NK-92 treated with Interleukin-12 subunit alpha and Interleukin-12 subunit beta, amount 100 ng/mL, for 24 hours (cell line): ENCODE measurements around the gene ATP8A2.
"Not testable (repeated sequence)": the region's sequence is repeated elsewhere in the genome, so short reads cannot be mapped to it uniquely, and the experiment has no call there.

Experiments
- DNase-seq: peaks from one replicate; lab custom pipeline; 2025; lab: John Stamatoyannopoulos, UW

The ATP8A2 gene

DNA sequence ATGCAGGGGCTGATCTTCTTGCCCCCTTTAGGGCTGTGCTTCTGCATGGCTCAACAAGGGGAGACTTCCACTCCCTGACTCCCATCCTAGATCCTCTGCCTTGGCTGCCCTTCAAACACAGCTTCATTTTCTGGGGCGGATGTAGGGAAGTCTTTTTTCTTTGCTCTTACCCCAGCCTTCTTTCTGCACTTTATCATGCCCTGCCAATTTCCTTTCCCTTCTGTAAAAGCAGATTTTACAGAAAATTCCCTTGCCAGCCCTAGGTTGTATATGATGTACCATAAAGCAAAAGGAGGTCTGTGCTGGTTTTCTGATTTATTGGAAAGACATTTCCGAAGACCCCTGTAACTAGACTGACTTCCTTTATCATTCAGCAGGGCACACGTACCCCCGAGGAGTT is 396.6 kb downstream of the ATP8A2 start:
- DNase-seq = no peak

DNA sequence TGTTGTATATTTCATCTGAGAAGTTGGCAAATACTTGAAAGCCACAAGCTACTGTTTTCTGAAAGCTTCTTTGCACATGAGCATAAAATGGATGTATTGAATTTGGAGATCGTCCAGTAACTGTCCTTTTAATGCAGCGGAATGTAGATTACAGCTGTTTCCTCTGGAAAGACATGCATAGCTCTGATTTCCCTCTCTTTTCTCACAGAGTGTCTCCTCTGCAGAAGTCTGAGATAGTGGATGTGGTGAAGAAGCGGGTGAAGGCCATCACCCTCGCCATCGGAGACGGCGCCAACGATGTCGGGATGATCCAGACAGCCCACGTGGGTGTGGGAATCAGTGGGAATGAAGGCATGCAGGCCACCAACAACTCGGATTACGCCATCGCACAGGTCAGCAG is 397.1 kb downstream of the ATP8A2 start:
- no peak for DNase-seq

DNA sequence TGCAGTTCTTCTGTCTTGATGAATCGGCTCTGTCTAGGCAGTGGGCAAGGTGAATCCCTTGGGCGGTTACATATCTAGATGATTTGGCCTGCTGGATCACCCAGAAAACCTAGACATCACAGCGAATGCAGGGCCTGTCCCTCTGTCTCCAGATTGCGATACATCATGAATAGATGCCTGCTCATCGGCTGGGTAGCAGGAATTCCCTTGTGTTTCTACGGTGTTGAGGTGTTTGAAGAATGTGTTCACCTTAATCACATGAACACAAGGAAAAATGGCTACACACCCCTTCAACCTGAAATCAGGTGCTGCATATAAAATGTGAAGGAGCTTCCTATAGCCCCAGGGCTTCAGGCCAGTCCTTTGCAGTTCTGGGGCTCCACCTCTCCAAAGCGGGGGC is 398.8 kb downstream of the ATP8A2 start:
- DNase-seq = no peak

DNA sequence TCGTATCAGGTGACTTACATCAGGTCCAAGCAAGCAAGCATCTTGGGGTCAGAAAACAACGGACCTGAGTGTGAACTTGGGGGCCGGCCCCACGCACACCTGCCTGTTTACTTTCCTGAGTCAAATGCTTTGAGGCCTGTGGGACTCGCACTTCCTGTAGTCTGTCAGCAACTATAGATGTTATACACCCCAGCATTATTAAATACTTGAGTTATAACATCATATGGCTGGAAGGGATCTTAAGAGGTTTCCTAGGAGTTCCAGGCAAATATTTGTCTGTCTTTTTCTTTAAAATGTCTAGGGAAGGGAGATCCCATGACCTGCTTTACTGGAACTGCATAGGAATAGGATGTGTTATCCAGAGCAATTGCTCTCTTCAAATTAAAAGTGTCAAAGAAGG is 399.4 kb downstream of the ATP8A2 start:
- no peak for DNase-seq

DNA sequence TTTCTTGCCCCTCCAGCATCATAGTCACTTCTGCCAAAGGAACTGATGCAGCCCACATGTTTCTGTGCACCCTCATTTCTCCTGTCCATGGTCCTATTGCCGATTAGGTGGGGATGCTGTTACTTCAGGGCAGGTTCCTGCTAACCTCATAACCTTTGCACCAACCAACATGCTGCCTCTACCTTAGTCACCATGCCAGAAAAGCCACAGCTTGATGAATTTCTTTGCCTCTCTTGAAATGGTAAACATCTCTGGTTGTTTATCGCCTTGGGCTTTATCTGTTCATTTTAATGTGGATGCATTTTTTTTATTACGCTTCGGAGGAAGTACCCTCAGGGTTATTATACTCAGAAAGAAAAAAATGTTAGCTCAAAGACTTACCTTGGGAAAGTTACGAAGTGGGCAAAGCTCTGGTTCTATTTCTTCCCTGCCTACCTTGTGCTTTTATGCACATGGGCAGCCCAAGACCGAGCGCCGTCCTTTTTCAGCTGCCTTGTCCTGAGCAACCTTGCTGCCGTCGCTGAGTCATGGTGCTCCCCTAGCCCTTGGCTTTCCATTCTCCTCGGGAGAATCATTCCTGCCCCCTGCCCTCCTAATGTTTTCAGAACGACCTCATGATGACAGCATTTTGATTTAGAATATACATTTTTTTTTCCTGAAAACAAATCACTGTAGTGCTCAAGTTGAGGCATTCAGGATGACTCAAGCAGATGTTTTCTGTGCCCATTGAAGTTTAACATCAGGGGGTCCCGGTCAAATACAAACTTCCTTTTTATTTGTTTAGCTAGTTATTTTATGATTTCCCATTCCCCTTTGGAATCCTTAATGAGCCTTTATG is 400.1 kb downstream of the ATP8A2 start:
- DNase-seq = no peak

DNA sequence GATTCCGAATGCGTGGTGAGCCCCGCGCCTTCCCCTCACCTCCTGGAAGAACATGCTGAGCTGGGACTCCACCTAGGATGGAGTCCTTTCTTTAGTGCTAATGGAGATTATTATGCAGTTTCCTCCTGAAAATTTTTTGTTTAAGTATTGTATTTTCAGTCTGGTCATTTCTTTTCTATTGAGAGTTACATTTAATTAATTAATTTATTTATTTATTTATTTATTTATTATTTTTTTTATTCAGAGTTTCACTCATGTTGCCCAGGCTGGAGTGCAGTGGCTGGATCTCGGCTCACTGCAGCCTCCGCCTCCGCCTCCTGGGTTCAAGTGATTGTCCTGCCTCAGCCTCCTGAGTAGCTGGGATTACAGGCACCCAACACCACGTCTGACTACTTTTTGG is 400.8 kb downstream of the ATP8A2 start:
- DNase-seq = not testable (repeated sequence)

DNA sequence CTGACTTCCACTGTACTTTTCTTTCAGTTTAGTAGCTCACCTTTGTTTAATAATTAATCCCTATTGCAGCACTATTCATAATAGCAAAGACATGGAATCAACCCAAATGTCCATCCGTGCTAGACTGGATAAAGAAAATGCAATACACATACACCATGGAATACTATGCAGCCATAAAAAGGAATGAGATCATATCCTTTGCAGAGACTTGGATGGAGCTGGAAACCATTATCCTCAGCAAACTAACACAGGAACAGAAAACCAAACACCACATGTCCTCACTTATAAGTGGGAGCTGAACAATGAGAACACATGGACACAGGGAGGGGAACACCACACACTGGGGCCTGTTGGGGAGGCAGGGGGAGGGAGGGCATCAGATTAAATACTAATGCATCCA is 402.3 kb downstream of the ATP8A2 start:
- DNase-seq = not testable (repeated sequence)

DNA sequence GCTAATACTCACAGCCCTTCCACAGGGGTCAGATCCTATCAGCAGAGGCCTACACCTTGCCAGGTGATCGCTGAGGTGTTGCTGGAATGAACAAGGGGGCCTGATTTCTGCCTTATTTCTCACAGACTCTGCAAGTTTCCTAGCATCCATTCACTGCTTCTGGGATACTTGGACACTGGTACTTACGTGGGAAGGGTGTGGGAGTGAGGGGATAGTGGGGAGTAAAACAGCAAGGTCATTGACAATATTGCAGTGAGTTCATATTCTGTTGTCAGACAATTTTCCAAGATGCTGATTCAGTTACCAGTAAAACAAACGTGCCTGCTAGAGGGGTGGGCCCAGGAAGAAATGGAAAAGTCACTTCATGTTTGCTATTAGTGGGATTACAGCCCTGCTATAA is 403.5 kb downstream of the ATP8A2 start:
- no peak for DNase-seq

DNA sequence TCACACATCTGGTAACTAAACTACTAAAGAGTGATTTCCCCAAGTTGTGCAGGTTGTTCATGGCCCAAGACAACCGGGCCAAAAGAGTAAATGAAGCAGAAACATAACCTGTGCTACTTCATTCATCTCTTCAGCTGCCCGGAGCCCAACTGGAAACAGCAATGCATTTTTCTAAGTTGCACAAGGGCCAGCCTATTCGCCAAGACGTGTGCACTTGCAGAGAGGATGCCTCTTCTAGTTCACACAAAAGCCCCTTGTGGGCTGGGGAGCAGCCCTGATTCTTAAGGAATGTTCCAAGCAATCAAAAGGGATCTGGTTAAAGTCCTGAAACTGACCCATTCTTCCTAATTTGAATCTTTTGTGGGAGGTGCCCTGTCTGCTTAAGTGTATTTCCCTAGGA is 404.2 kb downstream of the ATP8A2 start:
- DNase-seq = no peak

DNA sequence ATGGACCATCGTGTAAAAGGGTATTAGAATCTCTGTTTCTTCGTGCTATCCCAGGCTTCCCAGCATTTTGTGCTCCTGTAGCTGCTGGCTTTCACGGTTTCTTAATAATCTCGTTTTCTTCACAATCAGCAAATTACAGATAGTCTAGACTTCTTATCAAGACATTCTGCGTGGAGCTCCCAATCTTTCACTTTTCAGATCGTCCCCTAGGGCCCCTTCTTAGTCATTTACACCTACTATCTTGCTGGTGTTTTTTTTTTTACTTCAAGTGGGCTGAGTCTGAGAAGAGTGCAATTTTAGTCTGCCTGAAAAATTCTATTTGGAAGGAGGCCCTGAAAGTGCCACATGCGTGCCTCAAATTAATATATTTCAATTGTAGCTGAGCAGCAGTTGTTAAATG is 404.9 kb downstream of the ATP8A2 start:
- DNase-seq = no peak

DNA sequence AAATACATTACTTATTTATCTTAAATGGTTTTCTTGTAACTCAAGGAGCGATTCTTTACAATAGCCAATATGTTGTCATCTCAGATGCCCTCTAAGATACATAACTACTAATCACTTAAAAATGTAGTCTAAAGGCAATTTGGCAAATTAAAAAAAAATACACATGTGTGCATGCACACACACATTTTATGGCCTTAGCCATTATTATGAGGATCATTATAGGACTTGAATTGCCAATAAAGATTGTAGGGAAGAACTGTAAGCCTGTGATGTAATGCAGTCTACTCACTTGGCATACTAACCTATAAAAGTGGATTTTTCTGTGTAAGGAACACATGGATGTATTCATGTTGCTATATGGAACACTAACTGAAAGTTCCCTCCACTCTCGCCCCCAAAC is 405.7 kb downstream of the ATP8A2 start:
- no peak for DNase-seq

DNA sequence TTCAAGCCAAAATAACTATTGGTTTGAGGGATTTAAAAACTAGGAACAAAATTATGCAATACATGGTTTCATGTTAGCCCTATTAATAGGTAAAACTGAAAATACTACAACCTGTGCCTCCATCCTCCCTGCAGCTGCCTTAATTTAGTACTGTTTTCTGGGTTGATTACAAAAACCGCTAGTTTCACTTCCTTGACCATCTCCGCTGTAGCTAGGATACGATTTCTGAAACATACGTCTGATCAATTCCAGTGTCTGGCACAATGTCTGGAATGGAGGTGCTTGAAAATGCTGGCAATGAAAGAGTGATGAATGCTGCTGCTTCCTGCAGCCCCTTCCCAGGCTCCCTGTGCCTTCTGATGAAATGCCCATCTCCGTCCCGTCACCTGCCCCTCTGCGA is 406.6 kb downstream of the ATP8A2 start:
- no peak for DNase-seq

DNA sequence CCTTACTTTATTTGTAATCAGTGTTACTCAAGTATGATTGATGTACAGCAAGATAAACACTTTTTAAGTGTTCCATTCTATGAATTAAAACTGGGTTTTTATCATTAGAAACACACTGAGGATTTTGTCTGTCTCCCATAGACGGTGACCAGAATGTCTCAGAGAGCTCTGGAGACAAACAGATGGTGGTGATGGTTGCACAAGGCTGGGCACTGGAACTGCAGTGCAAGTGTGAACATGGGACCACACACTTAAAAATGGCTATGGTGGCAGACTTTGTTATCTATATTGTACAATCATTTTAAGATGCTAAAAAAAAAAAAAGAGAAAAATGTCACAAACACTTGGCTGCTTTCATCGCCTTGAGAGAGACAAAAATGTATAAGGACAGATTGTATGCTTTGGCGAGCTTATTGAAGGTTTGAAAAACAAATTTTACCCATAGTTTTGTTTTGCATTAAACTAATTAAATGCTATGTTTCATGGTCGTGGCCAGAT is 407.1 kb downstream of the ATP8A2 start:
- DNase-seq = no peak

DNA sequence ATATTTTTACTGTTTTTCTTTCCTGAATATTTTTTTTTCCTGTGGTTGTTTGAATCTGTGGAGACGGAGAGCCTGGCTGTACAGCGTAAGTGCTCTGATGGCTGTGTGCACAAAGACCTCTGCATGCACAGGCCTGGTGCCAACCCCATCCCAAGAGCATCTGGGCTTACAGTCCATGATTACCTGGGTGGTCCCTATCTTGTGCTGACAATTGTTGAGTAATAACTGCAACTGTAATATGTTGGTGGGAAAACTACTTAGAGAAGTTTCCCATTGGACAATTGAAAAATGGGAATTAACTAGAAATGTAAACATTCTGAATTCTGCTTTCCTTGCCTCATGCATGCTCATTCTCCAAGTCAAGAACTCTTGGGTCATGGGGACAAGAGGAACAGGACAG is 411.3 kb downstream of the ATP8A2 start:
- DNase-seq = no peak

DNA sequence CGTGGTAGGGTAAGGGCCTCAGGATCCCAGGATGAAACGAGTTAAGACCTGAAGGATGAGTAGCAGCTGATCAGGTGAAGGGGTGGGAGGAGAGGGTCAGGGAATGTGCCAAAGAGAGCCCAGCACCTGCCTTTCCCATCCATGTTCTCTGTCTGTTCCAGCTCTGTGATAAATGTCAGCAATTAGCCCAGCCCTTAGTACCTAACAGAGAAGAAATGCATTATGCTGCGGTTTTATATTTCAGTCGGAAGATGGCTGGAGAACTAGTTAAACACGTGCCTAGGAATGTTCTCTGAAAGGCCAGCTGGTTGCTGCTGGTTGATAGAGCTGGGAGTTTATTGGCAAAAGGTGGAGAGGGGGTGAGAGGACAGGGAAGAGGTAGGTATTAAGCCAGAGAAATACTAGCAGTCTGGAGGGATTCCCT is 411.8 kb downstream of the ATP8A2 start:
- DNase-seq = no peak

DNA sequence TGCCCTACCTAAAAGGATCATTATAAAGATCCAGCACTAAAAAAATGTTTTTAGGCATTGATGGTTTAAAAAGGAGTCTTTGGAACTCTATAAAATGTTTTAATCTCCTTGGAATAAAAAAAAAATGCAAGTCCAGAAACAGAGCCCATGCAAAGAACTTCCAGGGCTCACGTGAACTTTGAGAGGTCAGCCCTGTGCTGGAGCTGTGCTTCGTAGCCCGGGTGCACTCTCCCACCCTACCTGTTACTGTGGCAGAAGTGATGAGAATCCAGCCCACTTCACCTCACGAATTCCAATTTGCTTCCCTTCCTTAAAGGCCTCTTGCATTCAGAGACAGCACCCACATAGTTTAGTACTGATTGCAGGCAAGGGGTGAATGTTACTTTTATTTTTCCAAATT is 412.3 kb downstream of the ATP8A2 start:
- DNase-seq = no peak

DNA sequence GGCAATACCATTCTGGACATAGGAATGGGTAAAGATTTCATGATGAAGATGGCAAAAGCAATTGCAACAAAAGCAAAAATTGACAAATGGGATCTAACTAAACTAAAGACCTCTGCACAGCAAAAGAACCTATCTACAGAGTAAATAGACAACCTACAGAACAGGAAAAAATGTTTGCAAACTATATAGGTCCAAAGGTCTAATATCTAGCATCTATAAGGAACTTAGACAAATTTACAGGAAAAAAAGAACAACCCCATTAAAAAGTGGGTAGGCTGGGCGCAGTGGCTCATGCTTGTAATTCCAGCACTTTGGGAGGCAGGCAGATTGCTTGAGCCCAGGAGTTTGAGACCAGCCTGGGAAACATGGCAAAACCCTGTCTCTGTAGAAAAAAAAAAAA is 418.4 kb downstream of the ATP8A2 start:
- not testable (repeated sequence) for DNase-seq

DNA sequence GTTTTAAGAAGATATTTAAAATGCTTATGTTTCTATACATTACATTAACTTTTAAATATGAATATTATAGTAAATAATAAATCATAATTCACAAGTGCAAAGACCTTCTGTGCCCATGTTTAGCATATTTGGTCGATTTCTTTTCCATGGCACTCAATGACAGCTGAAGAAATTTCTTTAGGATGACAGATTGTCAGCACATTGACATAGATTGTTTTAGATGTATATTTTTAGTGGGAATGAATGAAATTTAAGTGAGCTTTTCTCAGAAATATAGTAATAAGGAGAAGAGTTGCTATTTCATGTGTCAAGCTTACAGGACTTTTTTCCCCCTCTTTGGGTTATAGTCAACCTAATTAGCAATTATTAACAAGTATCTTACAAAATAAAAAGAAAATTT is 423.5 kb downstream of the ATP8A2 start:
- no peak for DNase-seq

DNA sequence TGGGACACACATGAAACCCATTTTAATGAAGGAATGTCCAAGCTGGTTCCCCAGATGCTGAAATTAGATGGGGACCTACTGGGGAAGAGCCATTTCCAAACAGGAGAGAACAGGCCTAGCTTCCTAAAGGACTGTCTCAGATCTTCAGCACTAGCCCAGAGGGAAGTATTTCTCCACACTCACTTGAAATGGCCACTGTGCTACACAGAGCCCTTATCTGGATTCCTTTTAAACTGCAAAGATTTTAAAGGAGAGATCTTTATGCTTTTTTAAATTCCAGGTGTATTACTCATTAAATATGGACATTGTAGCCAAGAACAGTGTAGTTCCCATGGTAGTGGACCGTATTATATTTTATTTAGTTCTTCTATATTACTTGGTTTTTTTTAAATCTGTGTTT is 424.7 kb downstream of the ATP8A2 start:
- no peak for DNase-seq

DNA sequence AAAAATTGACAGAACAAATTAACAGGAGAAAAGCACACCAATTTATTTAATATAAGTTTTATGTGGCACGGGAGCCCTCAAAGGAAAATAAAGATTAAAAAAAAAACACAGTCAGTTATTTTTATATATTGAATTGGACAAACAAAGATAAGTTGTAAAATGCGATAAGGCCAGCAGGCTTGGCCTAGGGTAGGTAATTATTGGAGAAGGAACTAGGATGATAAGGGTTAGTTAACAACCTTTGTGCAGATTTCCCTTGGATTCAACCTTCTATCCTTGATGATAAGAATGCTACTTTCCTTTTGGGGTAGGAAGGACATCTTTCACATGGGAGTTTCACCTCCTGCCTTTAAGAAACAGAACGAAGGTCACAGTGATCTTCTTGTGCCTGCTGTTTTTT is 427.2 kb downstream of the ATP8A2 start:
- no peak for DNase-seq

DNA sequence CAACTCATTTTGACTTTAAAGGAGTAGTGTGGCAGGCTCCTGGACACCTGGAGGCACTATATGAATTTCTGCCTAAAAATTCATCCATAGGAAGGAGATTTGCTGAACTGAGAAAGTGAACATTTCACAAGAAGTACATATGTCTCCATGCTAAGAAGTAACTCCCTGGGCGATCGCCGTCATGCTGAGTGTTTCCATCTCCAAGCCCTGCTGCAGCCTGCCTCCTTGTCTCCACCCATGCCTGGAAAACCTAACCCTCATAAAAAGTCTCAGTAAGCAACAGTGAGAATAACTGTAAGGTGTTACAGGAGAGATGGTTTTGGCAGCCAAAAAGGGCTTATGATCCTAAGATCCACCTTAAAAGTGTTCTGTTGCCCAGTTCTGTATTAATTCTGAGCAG is 428.7 kb downstream of the ATP8A2 start:
- DNase-seq = no peak

DNA sequence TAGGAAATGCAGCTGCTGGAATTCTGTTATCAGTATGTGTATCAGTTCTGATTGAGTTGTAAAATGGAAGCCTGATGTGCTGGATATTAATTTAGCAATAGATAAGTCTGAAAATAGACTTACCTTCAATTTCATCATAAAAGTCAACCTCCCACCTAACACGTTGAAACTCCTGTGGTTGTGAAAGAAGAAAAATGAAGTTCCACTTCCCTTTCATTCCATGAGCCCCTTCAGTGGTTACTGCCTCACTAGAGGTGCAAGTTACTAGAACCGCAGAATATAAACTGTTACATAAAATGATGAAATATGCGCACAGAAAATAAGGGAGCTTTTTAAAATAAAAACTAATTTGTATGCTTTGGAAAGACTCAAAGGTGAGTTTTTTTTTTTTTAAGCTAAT is 430.8 kb downstream of the ATP8A2 start:
- no peak for DNase-seq

DNA sequence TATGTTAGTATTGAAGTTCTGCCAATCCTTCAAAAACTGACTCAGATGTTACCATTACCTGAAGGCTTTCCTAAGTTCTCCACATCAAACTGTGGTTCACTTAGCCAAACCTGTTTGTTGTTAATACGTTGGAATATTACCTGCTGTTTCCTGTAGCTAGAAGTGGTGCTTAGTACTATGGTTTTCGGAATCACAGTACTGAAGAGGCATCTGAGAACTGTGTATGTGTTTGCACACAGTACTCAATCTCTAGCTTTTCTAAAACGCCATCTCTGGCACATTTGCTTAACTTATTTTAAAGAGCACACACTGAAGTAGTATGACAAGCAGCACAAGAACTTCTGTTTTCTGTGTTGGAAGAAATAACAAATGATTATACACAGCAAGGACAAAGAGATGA is 431.9 kb downstream of the ATP8A2 start:
- no peak for DNase-seq
